Measurements from ENCODE around the gene UNC50.

- no peak for TF ChIP-seq EZH2 (IDR thresholded peaks at IDR 0.05; ENCODE audit: borderline replicate concordance, low read depth, low read length, severe bottlenecking)
- no peak for TF ChIP-seq CTCF (IDR thresholded peaks at IDR 0.05; ENCODE audit: borderline replicate concordance, extremely low read depth, low read length, poor library complexity, severe bottlenecking)
These were observed 35.2 kb downstream of the UNC50 start for GRCh38 chr2:98643496-98644100.
